ENCODE data around the gene ADRB1.

DNA sequence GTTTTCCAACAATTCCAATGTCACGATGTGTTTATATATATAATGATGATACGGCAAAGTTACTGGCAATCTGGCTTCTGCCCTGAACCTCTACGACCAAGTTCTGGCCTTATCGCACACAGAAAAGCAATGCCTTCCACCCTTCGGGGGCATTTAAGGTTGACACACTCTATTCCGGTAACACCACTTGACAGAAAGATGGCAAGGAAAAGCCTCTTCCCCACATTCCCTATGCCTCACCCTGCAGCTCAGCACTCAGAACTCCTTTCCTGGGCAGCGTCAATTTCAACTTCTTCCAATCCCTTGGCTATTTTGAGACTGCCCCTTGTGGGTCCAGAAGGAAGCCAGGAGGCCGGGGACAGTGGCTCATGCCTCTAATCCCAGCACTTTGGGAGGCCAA, 2.5 kb upstream of the ADRB1 start:
- TF ChIP-seq, protein P1, sequence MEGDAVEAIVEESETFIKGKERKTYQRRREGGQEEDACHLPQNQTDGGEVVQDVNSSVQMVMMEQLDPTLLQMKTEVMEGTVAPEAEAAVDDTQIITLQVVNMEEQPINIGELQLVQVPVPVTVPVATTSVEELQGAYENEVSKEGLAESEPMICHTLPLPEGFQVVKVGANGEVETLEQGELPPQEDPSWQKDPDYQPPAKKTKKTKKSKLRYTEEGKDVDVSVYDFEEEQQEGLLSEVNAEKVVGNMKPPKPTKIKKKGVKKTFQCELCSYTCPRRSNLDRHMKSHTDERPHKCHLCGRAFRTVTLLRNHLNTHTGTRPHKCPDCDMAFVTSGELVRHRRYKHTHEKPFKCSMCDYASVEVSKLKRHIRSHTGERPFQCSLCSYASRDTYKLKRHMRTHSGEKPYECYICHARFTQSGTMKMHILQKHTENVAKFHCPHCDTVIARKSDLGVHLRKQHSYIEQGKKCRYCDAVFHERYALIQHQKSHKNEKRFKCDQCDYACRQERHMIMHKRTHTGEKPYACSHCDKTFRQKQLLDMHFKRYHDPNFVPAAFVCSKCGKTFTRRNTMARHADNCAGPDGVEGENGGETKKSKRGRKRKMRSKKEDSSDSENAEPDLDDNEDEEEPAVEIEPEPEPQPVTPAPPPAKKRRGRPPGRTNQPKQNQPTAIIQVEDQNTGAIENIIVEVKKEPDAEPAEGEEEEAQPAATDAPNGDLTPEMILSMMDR (IDR thresholded peaks at IDR 0.05) = no peak
- no peak for TF ChIP-seq POLR2A (IDR thresholded peaks at IDR 0.05)
